Aorta (tissue), 5 donors: ENCODE data around the gene MRC2. TPM values are rescaled to one million over a fixed set of nuclear protein-coding genes. Genes with fewer than 3 reads are reported as not detected.

Source experiments
- ATAC-seq: fragments of 200-7000 bp; cut with Tn5 transposase; one replicate; pipeline ENCODE4 v1.9.1; 2022; ENCODE audit warnings: moderate library complexity; ENCODE audit not compliant: low FRiP score
- DNase-seq, 2 donors: peaks; one replicate each; pipeline ENCODE4 v3.0.0-alpha.2; 2020
- H3K27ac ChIP-seq, 2 donors: one replicate each; pipeline ENCODE4 v1.5.1; 2013; ENCODE audit warnings: low read length in 2 of 2, mild to moderate bottlenecking in 2 of 2, moderate library complexity in 2 of 2, control low read depth in 1 of 2, inconsistent platforms in 1 of 2, low read depth in 1 of 2
- H3K27me3 ChIP-seq, 2 donors: one replicate each; pipeline ENCODE4 v1.6.1; 2013; ENCODE audit warnings: control low read depth in 1 of 2, low read length in 1 of 2, mild to moderate bottlenecking in 1 of 2, moderate library complexity in 1 of 2; ENCODE audit not compliant: insufficient read depth in 2 of 2, control insufficient read depth in 1 of 2
- H3K36me3 ChIP-seq, 2 donors: one replicate each; pipeline ENCODE4 v1.6.1; 2013; ENCODE audit warnings: control low read depth in 1 of 2, low read length in 1 of 2, mild to moderate bottlenecking in 1 of 2; ENCODE audit not compliant: insufficient read depth in 2 of 2, control insufficient read depth in 1 of 2
- H3K4me1 ChIP-seq, 2 donors: one replicate each; pipeline ENCODE4 v1.6.1; 2013; ENCODE audit warnings: low read length in 2 of 2, control low read depth in 1 of 2, mild to moderate bottlenecking in 1 of 2, moderate library complexity in 1 of 2; ENCODE audit not compliant: insufficient read depth in 2 of 2, control insufficient read depth in 1 of 2
- H3K4me3 ChIP-seq, 2 donors: one replicate each; pipeline ENCODE4 v1.5.1; 2013; ENCODE audit warnings: low read length in 2 of 2, control low read depth in 1 of 2, mild to moderate bottlenecking in 1 of 2
- H3K9me3 ChIP-seq: one replicate; pipeline ENCODE4 v1.6.1; 2013; ENCODE audit warnings: mild to moderate bottlenecking, low read length; ENCODE audit not compliant: control insufficient read depth
- WGBS, 2 donors: extraction: QIAGEN DNeasy Blood & Tissue Kit; methylation state at CpG; one replicate each; pipeline ENCODE4 v1.1.7; 2013; 5-methylcytosine and 5-hydroxymethylcytosine counted together
- intact Hi-C, 2 donors: fragments of 100-400 bp; cut with DNase I; formaldehyde crosslinking; loops; one replicate each; pipeline versions ENCODE4 v1.14.2 to v1.15.0; 2022
- polyA plus RNA-seq, 2 donors: library from polyadenylated mRNA; stranded (reverse); fragments of 200-250 nt; gene quantifications; one replicate each; pipeline ENCODE4 v1.2.3, GENCODE V29; 2013
- total RNA-seq, 2 donors: library from RNA; stranded (reverse); fragmentation: NEBNext Ultra II Directional; extraction: Animal tissue kit (Norgen Biotek cat#: 25700); gene quantifications; one replicate each; pipeline ENCODE4 v1.2.1, GENCODE V29; 2021
- donor health status: healthy with polysubstance abuse.
- donor health status: Bipolar disorder and iron deficiency.
- donor health status: DM: no; HTN: no; CAD: no.
- donor health status: DM: no; HTN: no; CAD: no.
- donor health status: DM: yes; HTN: yes; CAD: no.

The MRC2 gene
- total and polyA plus RNA-seq, 4 donors = 15.3 to 232 (median 122) TPM

GRCh38 chr17:62708587-62708986 is 81.1 kb downstream of the MRC2 start:
- intact Hi-C loops = loop anchor here (10.0 kb wide), 3 partner anchors 366 to 906 kb away; no protein-coding TSS in a partner anchor
- 83 to 94% methylated on average over 2 of the region's 2 CpGs for WGBS, 2 donors
- no peak for DNase-seq

GRCh38 chr17:62712171-62712581 is 84.7 kb downstream of the MRC2 start:
- 75 to 76% methylated on average over 8 of the region's 8 CpGs for WGBS, 2 donors
- intact Hi-C loops = no loop called here

More at GRCh38 chr17:62708587-62708986, 81.1 kb downstream of the MRC2 start:
- ATAC-seq = no peak
- no peaks in the 10 kb centered on the region for H3K27me3 ChIP-seq
- no peak overlapping the region for H3K27ac ChIP-seq
- no peaks in the 10 kb centered on the region for H3K9me3 ChIP-seq
- no peak overlapping the region for H3K4me3 ChIP-seq
- H3K4me1 ChIP-seq = no peaks in the 10 kb centered on the region
- H3K36me3 ChIP-seq = no peaks in the 10 kb centered on the region

GRCh38 chr17:62713086-62713881 is 85.8 kb downstream of the MRC2 start:
- intact Hi-C loops = no loop called here
- WGBS, 2 donors = 86 to 88% methylated on average over 17 of the region's 17 CpGs
- no peak for DNase-seq

More at GRCh38 chr17:62712171-62712581, 84.7 kb downstream of the MRC2 start:
- Histone ChIP-seq H3K36me3 (no peaks in the 10 kb centered on the region), H3K4me3 (no peak overlapping the region), H3K27me3 (no peaks in the 10 kb centered on the region), H3K4me1 (no peaks in the 10 kb centered on the region), H3K9me3 (no peaks in the 10 kb centered on the region), H3K27ac (no peak overlapping the region)
- ATAC-seq (no peak), DNase-seq (no peak)

GRCh38 chr17:62714016-62714777 is 86.7 kb downstream of the MRC2 start:
- intact Hi-C loops = no loop called here
- Histone ChIP-seq H3K36me3 (no peaks in the 10 kb centered on the region), H3K4me1 (peaks cover 0 to 3% of the 10 kb centered on the region in 2 donors), H3K9me3 (no peaks in the 10 kb centered on the region), H3K27ac (no peak overlapping the region), H3K27me3 (no peaks in the 10 kb centered on the region), H3K4me3 (no peak overlapping the region)
- WGBS, 2 donors = 94 to 95% methylated on average over 8 of the region's 8 CpGs
- ATAC-seq = no peak
- no peak for DNase-seq

More at GRCh38 chr17:62713086-62713881, 85.8 kb downstream of the MRC2 start:
- no peaks in the 10 kb centered on the region for H3K9me3 ChIP-seq
- H3K27ac ChIP-seq = no peak overlapping the region
- H3K4me1 ChIP-seq = no peaks in the 10 kb centered on the region
- H3K4me3 ChIP-seq = no peak overlapping the region
- no peak for ATAC-seq
- H3K27me3 ChIP-seq = no peaks in the 10 kb centered on the region
- no peaks in the 10 kb centered on the region for H3K36me3 ChIP-seq

GRCh38 chr17:62715882-62716390 is 88.5 kb downstream of the MRC2 start:
- intact Hi-C loops = no loop called here
- 96 to 97% methylated on average over 18 of the region's 18 CpGs for WGBS, 2 donors
- DNase-seq (no peak), ATAC-seq (no peak)
- Histone ChIP-seq H3K27ac (no peak overlapping the region), H3K27me3 (no peaks in the 10 kb centered on the region), H3K36me3 (no peaks in the 10 kb centered on the region), H3K9me3 (no peaks in the 10 kb centered on the region), H3K4me1 (peaks cover 0 to 3% of the 10 kb centered on the region in 2 donors), H3K4me3 (no peak overlapping the region)

GRCh38 chr17:62716834-62717588 is 89.5 kb downstream of the MRC2 start:
- WGBS, 2 donors = 94% methylated on average over 23 of the region's 23 CpGs
- H3K4me3 ChIP-seq = no peak overlapping the region
- H3K27ac ChIP-seq = no peak overlapping the region
- no peak for ATAC-seq
- intact Hi-C loops = no loop called here
- H3K36me3 ChIP-seq = no peaks in the 10 kb centered on the region
- no peaks in the 10 kb centered on the region for H3K27me3 ChIP-seq
- H3K4me1 ChIP-seq = peaks cover 0 to 3% of the 10 kb centered on the region in 2 donors
- no peak for DNase-seq
- no peaks in the 10 kb centered on the region for H3K9me3 ChIP-seq

GRCh38 chr17:62717589-62717855 is 90.1 kb downstream of the MRC2 start:
- WGBS, 2 donors = 97 to 98% methylated on average over 6 of the region's 6 CpGs
- no peaks in the 10 kb centered on the region for H3K36me3 ChIP-seq
- intact Hi-C loops = no loop called here
- no peaks in the 10 kb centered on the region for H3K27me3 ChIP-seq
- no peak overlapping the region for H3K4me3 ChIP-seq
- DNase-seq = no peak
- no peaks in the 10 kb centered on the region for H3K9me3 ChIP-seq
- H3K27ac ChIP-seq = no peak overlapping the region
- ATAC-seq = no peak
- H3K4me1 ChIP-seq = peaks cover 0 to 3% of the 10 kb centered on the region in 2 donors

- no peaks in the 10 kb centered on the region for H3K9me3 ChIP-seq
- H3K36me3 ChIP-seq = no peaks in the 10 kb centered on the region
- intact Hi-C loops = no loop called here
- peaks cover 0 to 3% of the 10 kb centered on the region in 2 donors for H3K4me1 ChIP-seq
- WGBS, 2 donors = 89 to 92% methylated on average over 8 of the region's 8 CpGs
- no peak overlapping the region for H3K27ac ChIP-seq
- no peak for ATAC-seq
- H3K27me3 ChIP-seq = no peaks in the 10 kb centered on the region
- DNase-seq = no peak
- no peak overlapping the region for H3K4me3 ChIP-seq
Observed at GRCh38 chr17:62717889-62718288, 90.4 kb downstream of the MRC2 start.
